HEK293 (cell line): ENCODE data around the gene TEX2.
A peak's percentile ranks its signal among the peaks of the same experiment; 100 is the strongest.

ENCODE experiments used
- CTCF ChIA-PET: fragments of 350-600 bp; formaldehyde crosslinking; extraction: SDS; loops from one replicate; lab custom pipeline; 2021; ENCODE audit warnings: antibody characterized with exemption; lab: Yijun Ruan, JAX
- POLR2A ChIA-PET: fragments of 300-600 bp; formaldehyde crosslinking; extraction: SDS; loops from one replicate; lab custom pipeline; 2020; ENCODE audit warnings: antibody characterized with exemption, inconsistent platforms; lab: Yijun Ruan, JAX
- H3K27ac ChIP-seq: fragments of 200-500 bp; sonication (Bioruptor generic); 2 replicates; pipeline ENCODE4 v1.5.1; 2014; ENCODE audit warnings: low read depth, low read length, control low read depth, inconsistent platforms; ENCODE audit errors: extremely low read depth
- H3K36me3 ChIP-seq, 2 experiments: fragments of 200-500 bp in 1 of 2; sonication (Bioruptor generic) in 1 of 2; 1 replicate in 1 of 2; 2 replicates in 1 of 2; pipeline ENCODE4 v1.5.1; 2014 to 2017; ENCODE audit warnings: inconsistent platforms in 2 of 2, low read length in 2 of 2; ENCODE audit not compliant: control insufficient read depth in 2 of 2, insufficient read depth in 1 of 2
- H3K4me1 ChIP-seq: fragments of 200-500 bp; sonication (Bioruptor generic); 2 replicates; pipeline ENCODE4 v1.5.1; 2014; ENCODE audit warnings: mild to moderate bottlenecking, low read length, inconsistent platforms; ENCODE audit not compliant: control insufficient read depth, insufficient read depth
- H3K4me3 ChIP-seq: 2 replicates; pipeline ENCODE4 v1.5.1; 2011; ENCODE audit warnings: low read depth, mild to moderate bottlenecking, control low read depth, low read length, moderate library complexity
- H3K9me3 ChIP-seq: fragments of 200-500 bp; sonication (Bioruptor generic); 2 replicates; pipeline ENCODE4 v1.5.1; 2014; ENCODE audit warnings: low read depth, low read length, inconsistent platforms; ENCODE audit not compliant: control insufficient read depth, insufficient read depth
- BCL11A ChIP-seq: fragments of 450-650 bp; formaldehyde crosslinking; IDR thresholded peaks from 2 replicates; pipeline ENCODE4 v1.5.1; 2016; ENCODE audit warnings: low read depth, missing biosample characterization, missing genetic modification characterization
- CTCF ChIP-seq: fragments of 450-650 bp; formaldehyde crosslinking; IDR thresholded peaks from 2 replicates; pipeline ENCODE4 v1.5.1; 2016; ENCODE audit warnings: missing biosample characterization, missing genetic modification characterization
- GFI1B ChIP-seq: fragments of 450-650 bp; formaldehyde crosslinking; IDR thresholded peaks from 2 replicates; pipeline ENCODE4 v1.5.1; 2016; ENCODE audit warnings: missing biosample characterization, missing genetic modification characterization
- SCRT2 ChIP-seq: fragments of 450-650 bp; formaldehyde crosslinking; IDR thresholded peaks from 2 replicates; pipeline ENCODE4 v1.5.1; 2016; ENCODE audit warnings: missing biosample characterization, missing genetic modification characterization
- ZBTB17 ChIP-seq: fragments of 450-650 bp; formaldehyde crosslinking; IDR thresholded peaks from 2 replicates; pipeline ENCODE4 v1.5.1; 2016; ENCODE audit warnings: missing biosample characterization, missing genetic modification characterization
- ZBTB20 ChIP-seq: fragments of 450-650 bp; formaldehyde crosslinking; IDR thresholded peaks from 2 replicates; pipeline ENCODE4 v1.5.1; 2016; ENCODE audit warnings: missing biosample characterization, missing genetic modification characterization
- ZBTB21 ChIP-seq: fragments of 450-650 bp; formaldehyde crosslinking; IDR thresholded peaks from 2 replicates; pipeline ENCODE4 v1.5.1; 2017; ENCODE audit warnings: missing biosample characterization, missing genetic modification characterization
- ZBTB8A ChIP-seq: fragments of 450-650 bp; formaldehyde crosslinking; IDR thresholded peaks from 2 replicates; pipeline ENCODE4 v1.5.1; 2016; ENCODE audit warnings: missing biosample characterization, missing genetic modification characterization
- ZFP3 ChIP-seq: fragments of 450-650 bp; formaldehyde crosslinking; IDR thresholded peaks from 2 replicates; pipeline ENCODE4 v1.5.1; 2016; ENCODE audit warnings: low read depth, missing biosample characterization, missing genetic modification characterization
- ZNF112 ChIP-seq: fragments of 450-650 bp; formaldehyde crosslinking; IDR thresholded peaks from 2 replicates; pipeline ENCODE4 v1.5.0; 2017; ENCODE audit warnings: missing biosample characterization, missing genetic modification characterization
- ZNF132 ChIP-seq: fragments of 450-650 bp; formaldehyde crosslinking; IDR thresholded peaks from 2 replicates; pipeline ENCODE4 v1.5.1; 2017; ENCODE audit warnings: missing biosample characterization, missing genetic modification characterization, borderline replicate concordance
- ZNF155 ChIP-seq: fragments of 450-650 bp; formaldehyde crosslinking; IDR thresholded peaks from 2 replicates; pipeline ENCODE4 v1.5.1; 2016; ENCODE audit warnings: missing biosample characterization, missing genetic modification characterization
- ZNF2 ChIP-seq: fragments of 450-650 bp; formaldehyde crosslinking; IDR thresholded peaks from 2 replicates; pipeline ENCODE4 v1.5.1; 2016; ENCODE audit warnings: missing biosample characterization, missing genetic modification characterization
- ZNF354C ChIP-seq: fragments of 450-650 bp; formaldehyde crosslinking; IDR thresholded peaks from 2 replicates; pipeline ENCODE4 v1.5.1; 2016; ENCODE audit warnings: missing biosample characterization, missing genetic modification characterization, low read depth, borderline replicate concordance
- ZNF449 ChIP-seq: fragments of 450-650 bp; formaldehyde crosslinking; IDR thresholded peaks from 2 replicates; pipeline ENCODE4 v1.5.1; 2017; ENCODE audit warnings: missing biosample characterization, mild to moderate bottlenecking, missing genetic modification characterization, moderate library complexity
- ZNF473 ChIP-seq: fragments of 450-650 bp; formaldehyde crosslinking; IDR thresholded peaks from 2 replicates; pipeline ENCODE4 v1.5.1; 2017; ENCODE audit warnings: missing biosample characterization, missing genetic modification characterization
- ZNF513 ChIP-seq: fragments of 450-650 bp; IDR thresholded peaks from 2 replicates; pipeline ENCODE4 v1.5.1; 2018; ENCODE audit warnings: missing biosample characterization, missing genetic modification characterization
- ZNF518A ChIP-seq: fragments of 450-650 bp; formaldehyde crosslinking; conservative IDR thresholded peaks from 2 replicates; pipeline ENCODE4 v1.5.1; 2016; ENCODE audit warnings: low read depth, missing biosample characterization, missing genetic modification characterization
- ZNF555 ChIP-seq: fragments of 450-650 bp; formaldehyde crosslinking; conservative IDR thresholded peaks from 2 replicates; pipeline ENCODE4 v1.5.1; 2017; ENCODE audit warnings: missing biosample characterization, mild to moderate bottlenecking, missing genetic modification characterization, inconsistent platforms
- ZNF654 ChIP-seq: fragments of 450-650 bp; formaldehyde crosslinking; IDR thresholded peaks from 2 replicates; pipeline ENCODE4 v1.5.1; 2016; ENCODE audit warnings: low read depth, missing biosample characterization, missing genetic modification characterization
- ZNF664 ChIP-seq: fragments of 450-650 bp; formaldehyde crosslinking; IDR thresholded peaks from 2 replicates; pipeline ENCODE4 v1.5.1; 2016; ENCODE audit warnings: missing biosample characterization, missing genetic modification characterization
- ZNF747 ChIP-seq: fragments of 450-650 bp; formaldehyde crosslinking; IDR thresholded peaks from 2 replicates; pipeline ENCODE4 v1.5.1; 2016; ENCODE audit warnings: missing biosample characterization, missing genetic modification characterization
- ZNF837 ChIP-seq: fragments of 450-650 bp; formaldehyde crosslinking; IDR thresholded peaks from 2 replicates; pipeline ENCODE4 v1.5.1; 2016; ENCODE audit warnings: missing biosample characterization, missing genetic modification characterization

Gene TEX2

GRCh38 chr17:64135000-64135399 lies 128.1 kb downstream of the TEX2 start (continued):
- TF ChIP-seq ZNF518A (tag by site-specific recombination), result no peak
- no peak for TF ChIP-seq SCRT2
- no peak for TF ChIP-seq ZNF837
- TF ChIP-seq ZNF449 (tag by site-specific recombination), result no peak
- TF ChIP-seq ZBTB21 (tag by site-specific recombination), result no peak

- H3K4me1 ChIP-seq, result no peaks in the 10 kb centered on the region
- no peaks in the 10 kb centered on the region for H3K9me3 ChIP-seq
- TF ChIP-seq ZNF354C (tag by site-specific recombination) (no peak), ZNF555 (tag by site-specific recombination) (no peak), ZFP3 (no peak), ZBTB21 (tag by site-specific recombination) (no peak), ZNF155 (tag by site-specific recombination) (no peak), ZNF132 (no peak), ZBTB8A (tag by site-specific recombination) (no peak)
- H3K4me3 ChIP-seq, result no peak overlapping the region
- ChIA-PET POLR2A (interaction anchor here (0.8 to 2.2 kb wide), 4 partner anchors 12 to 231 kb away, joined by 3 to 14 read pairs (median 3); no protein-coding TSS in a partner anchor), CTCF (interaction anchor here (0.6 to 9.9 kb wide), 65 partner anchors 10 to 413 kb away, joined by 3 to 295 read pairs (median 4); partner anchors contain the start of genes CSHL1 and GH1)
- H3K27ac ChIP-seq, result no peak overlapping the region
- no peaks in the 10 kb centered on the region for H3K36me3 ChIP-seq
Observed at GRCh38 chr17:64134216-64134970, 128.7 kb downstream of the TEX2 start.

GRCh38 chr17:64133546-64134215 lies 129.4 kb downstream of the TEX2 start:
- ChIA-PET POLR2A (interaction anchor here (1.1 to 2.2 kb wide), 3 partner anchors 12 to 70 kb away, joined by 3 to 14 read pairs (median 3); no protein-coding TSS in a partner anchor), CTCF (interaction anchor here (0.6 to 9.9 kb wide), 74 partner anchors 10 to 810 kb away, joined by 3 to 295 read pairs (median 4); partner anchors contain the start of genes CSHL1 and GH1)
- no peaks in the 10 kb centered on the region for H3K36me3 ChIP-seq
- no peaks in the 10 kb centered on the region for H3K9me3 ChIP-seq
- no peak overlapping the region for H3K27ac ChIP-seq
- no peak overlapping the region for H3K4me3 ChIP-seq
- H3K4me1 ChIP-seq, result no peaks in the 10 kb centered on the region
- TF ChIP-seq GFI1B (tag by site-specific recombination), result no peak
- no peak for TF ChIP-seq ZNF2 (tag by site-specific recombination)
- TF ChIP-seq ZNF112 (tag by site-specific recombination), result no peak
- no peak for TF ChIP-seq ZBTB20
- no peak for TF ChIP-seq ZNF473
- peak; percentile 55 for TF ChIP-seq CTCF (tag by site-specific recombination)
- TF ChIP-seq ZNF747 (tag by site-specific recombination), result no peak
- TF ChIP-seq ZNF513, result peak; percentile 68
- TF ChIP-seq ZNF664 (tag by site-specific recombination), result 0 out of 2 replicates have a peak, but pooled peaks have one; percentile 37
- peak; percentile 31; the same call in 1 of the 2 replicates for TF ChIP-seq ZBTB17 (tag by site-specific recombination)
- peak; percentile 83 for TF ChIP-seq ZNF654 (tag by site-specific recombination)
- no peak for TF ChIP-seq BCL11A (tag by site-specific recombination)
